Ishikawa (cell line): ENCODE measurements around the gene PLCL2.

Experiments
- CREB1 ChIP-seq: IDR thresholded peaks from 2 replicates; pipeline ENCODE4 v1.6.1; 2012; ENCODE audit warnings: low read depth
- EGR1 ChIP-seq: IDR thresholded peaks from 2 replicates; pipeline ENCODE4 v1.6.1; 2012
- EP300 ChIP-seq: IDR thresholded peaks from 2 replicates; pipeline ENCODE4 v1.6.1; 2012; ENCODE audit warnings: borderline replicate concordance
- FOXM1 ChIP-seq: IDR thresholded peaks from 2 replicates; pipeline ENCODE4 v1.6.1; 2012; ENCODE audit warnings: low read depth, borderline replicate concordance
- MAX ChIP-seq: IDR thresholded peaks from 2 replicates; pipeline ENCODE4 v1.6.1; 2012
- RAD21 ChIP-seq: IDR thresholded peaks from 2 replicates; pipeline ENCODE4 v1.6.1; 2012; ENCODE audit warnings: low read depth
- TAF1 ChIP-seq: IDR thresholded peaks from 2 replicates; pipeline ENCODE4 v1.6.1; 2012; ENCODE audit warnings: low read depth, mild to moderate bottlenecking
- TEAD4 ChIP-seq: IDR thresholded peaks from 2 replicates; pipeline ENCODE4 v1.6.1; 2012
- YY1 ChIP-seq: IDR thresholded peaks from 2 replicates; pipeline ENCODE4 v1.6.1; 2012; ENCODE audit warnings: low read depth
- ZBTB7A ChIP-seq: IDR thresholded peaks from 2 replicates; pipeline ENCODE4 v1.6.1; 2012; ENCODE audit warnings: low read depth
- TF ChIP-seq, protein P1 (sequence below): IDR thresholded peaks from 2 replicates; pipeline ENCODE4 v1.6.1; 2012
- TF ChIP-seq, protein P2 (sequence below): IDR thresholded peaks from 2 replicates; pipeline ENCODE4 v1.6.1; 2012; ENCODE audit warnings: low read depth, mild to moderate bottlenecking

- TF ChIP-seq TAF1 (no peak), YY1 (no peak), MAX (no peak), ZBTB7A (no peak), EP300 (no peak), RAD21 (no peak), EGR1 (no peak), FOXM1 (no peak), TEAD4 (no peak), CREB1 (no peak)
- TF ChIP-seq, protein P1, sequence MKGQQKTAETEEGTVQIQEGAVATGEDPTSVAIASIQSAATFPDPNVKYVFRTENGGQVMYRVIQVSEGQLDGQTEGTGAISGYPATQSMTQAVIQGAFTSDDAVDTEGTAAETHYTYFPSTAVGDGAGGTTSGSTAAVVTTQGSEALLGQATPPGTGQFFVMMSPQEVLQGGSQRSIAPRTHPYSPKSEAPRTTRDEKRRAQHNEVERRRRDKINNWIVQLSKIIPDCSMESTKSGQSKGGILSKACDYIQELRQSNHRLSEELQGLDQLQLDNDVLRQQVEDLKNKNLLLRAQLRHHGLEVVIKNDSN, result no peak
- TF ChIP-seq, protein P2, sequence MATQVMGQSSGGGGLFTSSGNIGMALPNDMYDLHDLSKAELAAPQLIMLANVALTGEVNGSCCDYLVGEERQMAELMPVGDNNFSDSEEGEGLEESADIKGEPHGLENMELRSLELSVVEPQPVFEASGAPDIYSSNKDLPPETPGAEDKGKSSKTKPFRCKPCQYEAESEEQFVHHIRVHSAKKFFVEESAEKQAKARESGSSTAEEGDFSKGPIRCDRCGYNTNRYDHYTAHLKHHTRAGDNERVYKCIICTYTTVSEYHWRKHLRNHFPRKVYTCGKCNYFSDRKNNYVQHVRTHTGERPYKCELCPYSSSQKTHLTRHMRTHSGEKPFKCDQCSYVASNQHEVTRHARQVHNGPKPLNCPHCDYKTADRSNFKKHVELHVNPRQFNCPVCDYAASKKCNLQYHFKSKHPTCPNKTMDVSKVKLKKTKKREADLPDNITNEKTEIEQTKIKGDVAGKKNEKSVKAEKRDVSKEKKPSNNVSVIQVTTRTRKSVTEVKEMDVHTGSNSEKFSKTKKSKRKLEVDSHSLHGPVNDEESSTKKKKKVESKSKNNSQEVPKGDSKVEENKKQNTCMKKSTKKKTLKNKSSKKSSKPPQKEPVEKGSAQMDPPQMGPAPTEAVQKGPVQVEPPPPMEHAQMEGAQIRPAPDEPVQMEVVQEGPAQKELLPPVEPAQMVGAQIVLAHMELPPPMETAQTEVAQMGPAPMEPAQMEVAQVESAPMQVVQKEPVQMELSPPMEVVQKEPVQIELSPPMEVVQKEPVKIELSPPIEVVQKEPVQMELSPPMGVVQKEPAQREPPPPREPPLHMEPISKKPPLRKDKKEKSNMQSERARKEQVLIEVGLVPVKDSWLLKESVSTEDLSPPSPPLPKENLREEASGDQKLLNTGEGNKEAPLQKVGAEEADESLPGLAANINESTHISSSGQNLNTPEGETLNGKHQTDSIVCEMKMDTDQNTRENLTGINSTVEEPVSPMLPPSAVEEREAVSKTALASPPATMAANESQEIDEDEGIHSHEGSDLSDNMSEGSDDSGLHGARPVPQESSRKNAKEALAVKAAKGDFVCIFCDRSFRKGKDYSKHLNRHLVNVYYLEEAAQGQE, result no peak
Observed at GRCh38 chr3:16993227-16993626, 108.5 kb downstream of the PLCL2 start.
